GM13976 (cell line): Measurements from ENCODE around the gene COQ7.

ENCODE experiments used
- DNase-seq: peaks from one replicate; pipeline ENCODE4 v3.0.0; 2012; ENCODE audit warnings: low spot score
- in situ Hi-C: fragments of 300-500 bp; cut with MboI; formaldehyde crosslinking; loops from one replicate; pipeline ENCODE4 v1.12.0; 2022; ENCODE audit warnings: low sequenced_read_pairs, mixed read lengths, inconsistent platforms; ENCODE audit not compliant: unreplicated experiment
- TF ChIP-seq, protein P1 (sequence below): IDR thresholded peaks from 2 replicates; pipeline ENCODE4 v1.5.1; 2012; ENCODE audit warnings: borderline replicate concordance, mild to moderate bottlenecking; ENCODE audit not compliant: insufficient read depth; ENCODE audit errors: extremely low read depth, missing control alignments, control extremely low read depth

COQ7 gene

GRCh38 chr16:19128454-19129200 is 61.2 kb downstream of the COQ7 start:
- TF ChIP-seq, protein P1, sequence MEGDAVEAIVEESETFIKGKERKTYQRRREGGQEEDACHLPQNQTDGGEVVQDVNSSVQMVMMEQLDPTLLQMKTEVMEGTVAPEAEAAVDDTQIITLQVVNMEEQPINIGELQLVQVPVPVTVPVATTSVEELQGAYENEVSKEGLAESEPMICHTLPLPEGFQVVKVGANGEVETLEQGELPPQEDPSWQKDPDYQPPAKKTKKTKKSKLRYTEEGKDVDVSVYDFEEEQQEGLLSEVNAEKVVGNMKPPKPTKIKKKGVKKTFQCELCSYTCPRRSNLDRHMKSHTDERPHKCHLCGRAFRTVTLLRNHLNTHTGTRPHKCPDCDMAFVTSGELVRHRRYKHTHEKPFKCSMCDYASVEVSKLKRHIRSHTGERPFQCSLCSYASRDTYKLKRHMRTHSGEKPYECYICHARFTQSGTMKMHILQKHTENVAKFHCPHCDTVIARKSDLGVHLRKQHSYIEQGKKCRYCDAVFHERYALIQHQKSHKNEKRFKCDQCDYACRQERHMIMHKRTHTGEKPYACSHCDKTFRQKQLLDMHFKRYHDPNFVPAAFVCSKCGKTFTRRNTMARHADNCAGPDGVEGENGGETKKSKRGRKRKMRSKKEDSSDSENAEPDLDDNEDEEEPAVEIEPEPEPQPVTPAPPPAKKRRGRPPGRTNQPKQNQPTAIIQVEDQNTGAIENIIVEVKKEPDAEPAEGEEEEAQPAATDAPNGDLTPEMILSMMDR = no peak
- in situ Hi-C loops = no loop called here

More at GRCh38 chr16:19128454-19129200, 61.2 kb downstream of the COQ7 start:
- no peak for DNase-seq
